ENCODE measurements around the gene NANOGP8.

The NANOGP8 gene

GRCh38 chr15:35058534-35059054, 26.5 kb downstream of the NANOGP8 start:
- DNase-seq (ENCODE audit: low read depth) = no peak

GRCh38 chr15:35055416-35056105, 29.5 kb downstream of the NANOGP8 start:
- no peak for DNase-seq (ENCODE audit: low read depth)

GRCh38 chr15:35054380-35054779, 30.7 kb downstream of the NANOGP8 start:
- no peak for DNase-seq (ENCODE audit: low read depth)

GRCh38 chr15:35047996-35048395, 37.1 kb downstream of the NANOGP8 start:
- no peak for DNase-seq (ENCODE audit: low read depth)

DNA sequence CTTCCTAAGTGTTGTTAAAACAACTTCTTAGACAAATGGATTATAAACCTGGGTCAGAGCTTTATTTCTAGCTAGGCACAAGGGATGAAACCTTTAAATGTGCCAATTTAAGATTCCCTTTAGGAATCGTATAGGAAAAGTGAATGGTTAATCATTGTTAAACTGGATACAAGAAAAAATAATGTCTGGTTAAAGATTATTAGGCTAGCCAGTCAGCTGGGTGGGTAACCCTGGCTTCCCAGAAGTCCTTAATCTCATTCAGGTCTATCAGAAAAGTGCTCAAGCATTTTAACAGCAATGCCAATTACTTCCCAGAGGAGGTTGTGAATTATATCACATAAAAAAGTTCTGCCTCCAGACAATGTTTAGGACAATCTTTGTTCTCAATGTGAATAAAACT, 37.6 kb downstream of the NANOGP8 start:
- DNase-seq (ENCODE audit: low read depth) = no peak

- no peak for DNase-seq (ENCODE audit: low read depth)
These were observed 41.6 kb downstream of the NANOGP8 start for GRCh38 chr15:35043373-35044095.

- no peak for DNase-seq (ENCODE audit: low read depth)
These were observed 44.5 kb downstream of the NANOGP8 start for GRCh38 chr15:35040339-35041255.

GRCh38 chr15:35038626-35039451, 46.3 kb downstream of the NANOGP8 start:
- DNase-seq (ENCODE audit: low read depth) = no peak

Measured in activated T-cell treated with anti-CD3 and anti-CD28 coated beads for 48 hours (primary cell).